HEK293 (cell line): ENCODE results near the gene ITGB1.

Source experiments
- CTCF ChIA-PET: fragments of 350-600 bp; formaldehyde crosslinking; extraction: SDS; loops from one replicate; lab custom pipeline; 2021; ENCODE audit warnings: antibody characterized with exemption; lab: Yijun Ruan, JAX
- POLR2A ChIA-PET: fragments of 300-600 bp; formaldehyde crosslinking; extraction: SDS; loops from one replicate; lab custom pipeline; 2020; ENCODE audit warnings: antibody characterized with exemption, inconsistent platforms; lab: Yijun Ruan, JAX
- H3K27ac ChIP-seq: fragments of 200-500 bp; sonication (Bioruptor generic); 2 replicates; pipeline ENCODE4 v1.5.1; 2014; ENCODE audit warnings: low read depth, low read length, control low read depth, inconsistent platforms; ENCODE audit errors: extremely low read depth
- H3K36me3 ChIP-seq, 2 experiments: fragments of 200-500 bp in 1 of 2; sonication (Bioruptor generic) in 1 of 2; 1 replicate in 1 of 2; 2 replicates in 1 of 2; pipeline ENCODE4 v1.5.1; 2014 to 2017; ENCODE audit warnings: inconsistent platforms in 2 of 2, low read length in 2 of 2; ENCODE audit not compliant: control insufficient read depth in 2 of 2, insufficient read depth in 1 of 2
- H3K4me1 ChIP-seq: fragments of 200-500 bp; sonication (Bioruptor generic); 2 replicates; pipeline ENCODE4 v1.5.1; 2014; ENCODE audit warnings: mild to moderate bottlenecking, low read length, inconsistent platforms; ENCODE audit not compliant: control insufficient read depth, insufficient read depth
- H3K4me3 ChIP-seq: 2 replicates; pipeline ENCODE4 v1.5.1; 2011; ENCODE audit warnings: low read depth, mild to moderate bottlenecking, control low read depth, low read length, moderate library complexity
- H3K9me3 ChIP-seq: fragments of 200-500 bp; sonication (Bioruptor generic); 2 replicates; pipeline ENCODE4 v1.5.1; 2014; ENCODE audit warnings: low read depth, low read length, inconsistent platforms; ENCODE audit not compliant: control insufficient read depth, insufficient read depth
- IKZF3 ChIP-seq: fragments of 450-650 bp; IDR thresholded peaks from 2 replicates; pipeline ENCODE4 v1.5.0; 2018; ENCODE audit warnings: missing biosample characterization, mild to moderate bottlenecking, missing genetic modification characterization, moderate library complexity
- MZF1 ChIP-seq: fragments of 450-650 bp; formaldehyde crosslinking; IDR thresholded peaks from 2 replicates; pipeline ENCODE4 v1.5.1; 2017; ENCODE audit warnings: missing biosample characterization, missing genetic modification characterization, borderline replicate concordance
- OSR2 ChIP-seq: fragments of 450-650 bp; formaldehyde crosslinking; IDR thresholded peaks from 2 replicates; pipeline ENCODE4 v1.5.1; 2016; ENCODE audit warnings: missing biosample characterization, missing genetic modification characterization
- SALL2 ChIP-seq: fragments of 450-650 bp; formaldehyde crosslinking; IDR thresholded peaks from 2 replicates; pipeline ENCODE4 v1.5.0; 2017; ENCODE audit warnings: missing biosample characterization, mild to moderate bottlenecking, missing genetic modification characterization, borderline replicate concordance
- WT1 ChIP-seq: fragments of 450-650 bp; formaldehyde crosslinking; IDR thresholded peaks from 2 replicates; pipeline ENCODE4 v1.5.1; 2016; ENCODE audit warnings: missing biosample characterization, missing genetic modification characterization
- ZFP37 ChIP-seq: fragments of 450-650 bp; formaldehyde crosslinking; IDR thresholded peaks from 2 replicates; pipeline ENCODE4 v1.5.1; 2016; ENCODE audit warnings: missing biosample characterization, missing genetic modification characterization
- ZNF112 ChIP-seq: fragments of 450-650 bp; formaldehyde crosslinking; IDR thresholded peaks from 2 replicates; pipeline ENCODE4 v1.5.0; 2017; ENCODE audit warnings: missing biosample characterization, missing genetic modification characterization
- ZNF202 ChIP-seq: fragments of 450-650 bp; formaldehyde crosslinking; IDR thresholded peaks from 2 replicates; pipeline ENCODE4 v1.5.1; 2016; ENCODE audit warnings: missing biosample characterization, missing genetic modification characterization, borderline replicate concordance
- ZNF350 ChIP-seq: fragments of 450-650 bp; formaldehyde crosslinking; IDR thresholded peaks from 2 replicates; pipeline ENCODE4 v1.5.0; 2017; ENCODE audit warnings: missing biosample characterization, mild to moderate bottlenecking, missing genetic modification characterization
- ZNF530 ChIP-seq: fragments of 450-650 bp; formaldehyde crosslinking; IDR thresholded peaks from 2 replicates; pipeline ENCODE4 v1.5.1; 2016; ENCODE audit warnings: low read depth, missing biosample characterization, missing genetic modification characterization
- ZNF623 ChIP-seq: fragments of 450-650 bp; formaldehyde crosslinking; IDR thresholded peaks from 2 replicates; pipeline ENCODE4 v1.5.1; 2016; ENCODE audit warnings: missing biosample characterization, missing genetic modification characterization
- ZNF660 ChIP-seq: fragments of 450-650 bp; IDR thresholded peaks from 2 replicates; pipeline ENCODE4 v1.5.1; 2018; ENCODE audit warnings: missing biosample characterization, mild to moderate bottlenecking, missing genetic modification characterization
- ZNF843 ChIP-seq: fragments of 450-650 bp; formaldehyde crosslinking; IDR thresholded peaks from 2 replicates; pipeline ENCODE4 v1.5.1; 2016; ENCODE audit warnings: missing biosample characterization, missing genetic modification characterization
- ZSCAN16 ChIP-seq: fragments of 450-650 bp; formaldehyde crosslinking; IDR thresholded peaks from 2 replicates; pipeline ENCODE4 v1.5.1; 2016; ENCODE audit warnings: missing biosample characterization, missing genetic modification characterization
- TF ChIP-seq, protein P1 (sequence below): fragments of 450-650 bp; formaldehyde crosslinking; IDR thresholded peaks from 2 replicates; pipeline ENCODE4 v1.5.1; 2017; ENCODE audit warnings: missing biosample characterization, missing genetic modification characterization
- TF ChIP-seq, protein P2 (sequence below): sonication (generic); formaldehyde crosslinking; IDR thresholded peaks from 2 replicates; pipeline ENCODE4 v1.8.1; 2022; ENCODE audit warnings: mild to moderate bottlenecking, moderate library complexity, missing genetic modification reagents
- TF ChIP-seq, protein P3 (sequence below): fragments of 450-650 bp; formaldehyde crosslinking; IDR thresholded peaks from 2 replicates; pipeline ENCODE4 v1.5.1; 2016; ENCODE audit warnings: missing biosample characterization, missing genetic modification characterization
- TF ChIP-seq, protein P4 (sequence below): fragments of 450-650 bp; formaldehyde crosslinking; IDR thresholded peaks from 2 replicates; pipeline ENCODE4 v1.5.1; 2016; ENCODE audit warnings: missing biosample characterization, missing genetic modification characterization
- TF ChIP-seq, protein P5 (sequence below): fragments of 450-650 bp; formaldehyde crosslinking; IDR thresholded peaks from 2 replicates; pipeline ENCODE4 v1.5.1; 2017; ENCODE audit warnings: missing biosample characterization, missing genetic modification characterization
- TF ChIP-seq, protein P6 (sequence below): fragments of 450-650 bp; formaldehyde crosslinking; conservative IDR thresholded peaks from 2 replicates; pipeline ENCODE4 v1.5.1; 2016; ENCODE audit warnings: low read depth, missing biosample characterization, missing genetic modification characterization

Gene ITGB1

DNA sequence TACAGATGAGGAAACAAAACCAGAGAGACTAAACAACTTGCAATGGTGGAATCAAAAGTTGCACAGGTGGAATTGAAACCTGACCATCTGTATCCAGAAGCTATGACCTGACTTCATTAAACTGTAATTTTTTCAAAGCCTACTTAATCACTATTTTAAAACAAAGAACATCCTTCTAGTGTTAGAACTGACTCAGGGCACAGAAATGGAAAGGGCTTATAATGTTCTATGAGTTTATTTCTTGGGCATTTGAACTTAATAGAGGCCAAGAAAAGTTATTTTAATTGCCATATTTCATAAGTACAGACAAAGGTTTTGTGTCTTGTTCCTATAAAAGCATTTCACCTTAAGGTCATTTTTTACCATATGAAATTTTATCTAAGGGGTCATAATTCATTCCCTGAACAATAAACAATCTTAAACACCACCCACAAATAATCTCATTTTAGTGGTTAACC, 8.8 kb downstream of the ITGB1 start:
- H3K4me1 ChIP-seq, result peaks cover 31% of the 10 kb centered on the region
- ChIA-PET CTCF (no interaction called here), POLR2A (no interaction called here)
- TF ChIP-seq, protein P1, sequence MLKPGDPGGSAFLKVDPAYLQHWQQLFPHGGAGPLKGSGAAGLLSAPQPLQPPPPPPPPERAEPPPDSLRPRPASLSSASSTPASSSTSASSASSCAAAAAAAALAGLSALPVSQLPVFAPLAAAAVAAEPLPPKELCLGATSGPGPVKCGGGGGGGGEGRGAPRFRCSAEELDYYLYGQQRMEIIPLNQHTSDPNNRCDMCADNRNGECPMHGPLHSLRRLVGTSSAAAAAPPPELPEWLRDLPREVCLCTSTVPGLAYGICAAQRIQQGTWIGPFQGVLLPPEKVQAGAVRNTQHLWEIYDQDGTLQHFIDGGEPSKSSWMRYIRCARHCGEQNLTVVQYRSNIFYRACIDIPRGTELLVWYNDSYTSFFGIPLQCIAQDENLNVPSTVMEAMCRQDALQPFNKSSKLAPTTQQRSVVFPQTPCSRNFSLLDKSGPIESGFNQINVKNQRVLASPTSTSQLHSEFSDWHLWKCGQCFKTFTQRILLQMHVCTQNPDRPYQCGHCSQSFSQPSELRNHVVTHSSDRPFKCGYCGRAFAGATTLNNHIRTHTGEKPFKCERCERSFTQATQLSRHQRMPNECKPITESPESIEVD (tag by site-specific recombination), result peak; percentile 52; the same call in 1 of the 2 replicates
- TF ChIP-seq ZNF843 (tag by site-specific recombination), result no peak
- no peak overlapping the region for H3K4me3 ChIP-seq
- no peak overlapping the region for H3K27ac ChIP-seq
- H3K9me3 ChIP-seq, result no peaks in the 10 kb centered on the region
- no peaks in the 10 kb centered on the region for H3K36me3 ChIP-seq

DNA sequence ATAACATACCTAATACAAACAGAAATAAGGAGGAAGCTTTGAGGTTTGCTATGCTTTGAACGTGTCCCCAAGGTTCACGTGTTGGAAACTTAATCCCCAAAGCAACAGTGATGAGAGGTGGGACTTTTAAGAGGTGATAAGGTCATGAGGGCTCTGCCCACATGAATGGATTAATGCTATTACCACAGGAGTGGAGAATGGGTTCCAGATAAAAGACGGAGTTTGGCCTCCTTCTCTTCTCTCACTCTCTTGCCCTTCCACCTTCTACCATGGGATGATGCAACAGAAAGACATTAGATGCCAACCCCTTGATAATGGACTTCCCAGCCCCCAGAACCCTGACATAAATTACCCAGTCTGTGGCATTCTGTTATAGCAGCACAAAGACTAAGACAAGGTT, 9.6 kb downstream of the ITGB1 start:
- H3K4me1 ChIP-seq, result peaks cover 31% of the 10 kb centered on the region
- CTCF ChIA-PET, result no interaction called here
- H3K4me3 ChIP-seq, result no peak overlapping the region
- H3K9me3 ChIP-seq, result no peaks in the 10 kb centered on the region
- POLR2A ChIA-PET, result no interaction called here
- no peaks in the 10 kb centered on the region for H3K36me3 ChIP-seq
- no peak overlapping the region for H3K27ac ChIP-seq
- TF ChIP-seq ZSCAN16 (tag by site-specific recombination), result no peak
- TF ChIP-seq, protein P2, sequence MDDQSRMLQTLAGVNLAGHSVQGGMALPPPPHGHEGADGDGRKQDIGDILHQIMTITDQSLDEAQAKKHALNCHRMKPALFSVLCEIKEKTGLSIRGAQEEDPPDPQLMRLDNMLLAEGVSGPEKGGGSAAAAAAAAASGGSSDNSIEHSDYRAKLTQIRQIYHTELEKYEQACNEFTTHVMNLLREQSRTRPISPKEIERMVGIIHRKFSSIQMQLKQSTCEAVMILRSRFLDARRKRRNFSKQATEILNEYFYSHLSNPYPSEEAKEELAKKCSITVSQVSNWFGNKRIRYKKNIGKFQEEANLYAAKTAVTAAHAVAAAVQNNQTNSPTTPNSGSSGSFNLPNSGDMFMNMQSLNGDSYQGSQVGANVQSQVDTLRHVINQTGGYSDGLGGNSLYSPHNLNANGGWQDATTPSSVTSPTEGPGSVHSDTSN (CRISPR knock-in tag), result no peak
- TF ChIP-seq, protein P3, sequence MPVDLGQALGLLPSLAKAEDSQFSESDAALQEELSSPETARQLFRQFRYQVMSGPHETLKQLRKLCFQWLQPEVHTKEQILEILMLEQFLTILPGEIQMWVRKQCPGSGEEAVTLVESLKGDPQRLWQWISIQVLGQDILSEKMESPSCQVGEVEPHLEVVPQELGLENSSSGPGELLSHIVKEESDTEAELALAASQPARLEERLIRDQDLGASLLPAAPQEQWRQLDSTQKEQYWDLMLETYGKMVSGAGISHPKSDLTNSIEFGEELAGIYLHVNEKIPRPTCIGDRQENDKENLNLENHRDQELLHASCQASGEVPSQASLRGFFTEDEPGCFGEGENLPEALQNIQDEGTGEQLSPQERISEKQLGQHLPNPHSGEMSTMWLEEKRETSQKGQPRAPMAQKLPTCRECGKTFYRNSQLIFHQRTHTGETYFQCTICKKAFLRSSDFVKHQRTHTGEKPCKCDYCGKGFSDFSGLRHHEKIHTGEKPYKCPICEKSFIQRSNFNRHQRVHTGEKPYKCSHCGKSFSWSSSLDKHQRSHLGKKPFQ (tag by site-specific recombination), result no peak
- TF ChIP-seq, protein P4, sequence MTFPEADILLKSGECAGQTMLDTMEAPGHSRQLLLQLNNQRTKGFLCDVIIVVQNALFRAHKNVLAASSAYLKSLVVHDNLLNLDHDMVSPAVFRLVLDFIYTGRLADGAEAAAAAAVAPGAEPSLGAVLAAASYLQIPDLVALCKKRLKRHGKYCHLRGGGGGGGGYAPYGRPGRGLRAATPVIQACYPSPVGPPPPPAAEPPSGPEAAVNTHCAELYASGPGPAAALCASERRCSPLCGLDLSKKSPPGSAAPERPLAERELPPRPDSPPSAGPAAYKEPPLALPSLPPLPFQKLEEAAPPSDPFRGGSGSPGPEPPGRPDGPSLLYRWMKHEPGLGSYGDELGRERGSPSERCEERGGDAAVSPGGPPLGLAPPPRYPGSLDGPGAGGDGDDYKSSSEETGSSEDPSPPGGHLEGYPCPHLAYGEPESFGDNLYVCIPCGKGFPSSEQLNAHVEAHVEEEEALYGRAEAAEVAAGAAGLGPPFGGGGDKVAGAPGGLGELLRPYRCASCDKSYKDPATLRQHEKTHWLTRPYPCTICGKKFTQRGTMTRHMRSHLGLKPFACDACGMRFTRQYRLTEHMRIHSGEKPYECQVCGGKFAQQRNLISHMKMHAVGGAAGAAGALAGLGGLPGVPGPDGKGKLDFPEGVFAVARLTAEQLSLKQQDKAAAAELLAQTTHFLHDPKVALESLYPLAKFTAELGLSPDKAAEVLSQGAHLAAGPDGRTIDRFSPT (tag by site-specific recombination), result peak; percentile 38; the same call in 1 of the 2 replicates
- TF ChIP-seq ZNF350 (tag by site-specific recombination), result no peak
- peak; percentile 78 for TF ChIP-seq WT1
- TF ChIP-seq ZNF623 (tag by site-specific recombination), result 0 out of 2 replicates have a peak, but pooled peaks have one; percentile 13
- TF ChIP-seq, protein P5, sequence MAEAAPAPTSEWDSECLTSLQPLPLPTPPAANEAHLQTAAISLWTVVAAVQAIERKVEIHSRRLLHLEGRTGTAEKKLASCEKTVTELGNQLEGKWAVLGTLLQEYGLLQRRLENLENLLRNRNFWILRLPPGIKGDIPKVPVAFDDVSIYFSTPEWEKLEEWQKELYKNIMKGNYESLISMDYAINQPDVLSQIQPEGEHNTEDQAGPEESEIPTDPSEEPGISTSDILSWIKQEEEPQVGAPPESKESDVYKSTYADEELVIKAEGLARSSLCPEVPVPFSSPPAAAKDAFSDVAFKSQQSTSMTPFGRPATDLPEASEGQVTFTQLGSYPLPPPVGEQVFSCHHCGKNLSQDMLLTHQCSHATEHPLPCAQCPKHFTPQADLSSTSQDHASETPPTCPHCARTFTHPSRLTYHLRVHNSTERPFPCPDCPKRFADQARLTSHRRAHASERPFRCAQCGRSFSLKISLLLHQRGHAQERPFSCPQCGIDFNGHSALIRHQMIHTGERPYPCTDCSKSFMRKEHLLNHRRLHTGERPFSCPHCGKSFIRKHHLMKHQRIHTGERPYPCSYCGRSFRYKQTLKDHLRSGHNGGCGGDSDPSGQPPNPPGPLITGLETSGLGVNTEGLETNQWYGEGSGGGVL (tag by site-specific recombination), result peak; percentile 77
- TF ChIP-seq ZNF112 (tag by site-specific recombination), result no peak
- peak; percentile 78 for TF ChIP-seq IKZF3
- no peak for TF ChIP-seq SALL2 (tag by site-specific recombination)
- TF ChIP-seq, protein P6, sequence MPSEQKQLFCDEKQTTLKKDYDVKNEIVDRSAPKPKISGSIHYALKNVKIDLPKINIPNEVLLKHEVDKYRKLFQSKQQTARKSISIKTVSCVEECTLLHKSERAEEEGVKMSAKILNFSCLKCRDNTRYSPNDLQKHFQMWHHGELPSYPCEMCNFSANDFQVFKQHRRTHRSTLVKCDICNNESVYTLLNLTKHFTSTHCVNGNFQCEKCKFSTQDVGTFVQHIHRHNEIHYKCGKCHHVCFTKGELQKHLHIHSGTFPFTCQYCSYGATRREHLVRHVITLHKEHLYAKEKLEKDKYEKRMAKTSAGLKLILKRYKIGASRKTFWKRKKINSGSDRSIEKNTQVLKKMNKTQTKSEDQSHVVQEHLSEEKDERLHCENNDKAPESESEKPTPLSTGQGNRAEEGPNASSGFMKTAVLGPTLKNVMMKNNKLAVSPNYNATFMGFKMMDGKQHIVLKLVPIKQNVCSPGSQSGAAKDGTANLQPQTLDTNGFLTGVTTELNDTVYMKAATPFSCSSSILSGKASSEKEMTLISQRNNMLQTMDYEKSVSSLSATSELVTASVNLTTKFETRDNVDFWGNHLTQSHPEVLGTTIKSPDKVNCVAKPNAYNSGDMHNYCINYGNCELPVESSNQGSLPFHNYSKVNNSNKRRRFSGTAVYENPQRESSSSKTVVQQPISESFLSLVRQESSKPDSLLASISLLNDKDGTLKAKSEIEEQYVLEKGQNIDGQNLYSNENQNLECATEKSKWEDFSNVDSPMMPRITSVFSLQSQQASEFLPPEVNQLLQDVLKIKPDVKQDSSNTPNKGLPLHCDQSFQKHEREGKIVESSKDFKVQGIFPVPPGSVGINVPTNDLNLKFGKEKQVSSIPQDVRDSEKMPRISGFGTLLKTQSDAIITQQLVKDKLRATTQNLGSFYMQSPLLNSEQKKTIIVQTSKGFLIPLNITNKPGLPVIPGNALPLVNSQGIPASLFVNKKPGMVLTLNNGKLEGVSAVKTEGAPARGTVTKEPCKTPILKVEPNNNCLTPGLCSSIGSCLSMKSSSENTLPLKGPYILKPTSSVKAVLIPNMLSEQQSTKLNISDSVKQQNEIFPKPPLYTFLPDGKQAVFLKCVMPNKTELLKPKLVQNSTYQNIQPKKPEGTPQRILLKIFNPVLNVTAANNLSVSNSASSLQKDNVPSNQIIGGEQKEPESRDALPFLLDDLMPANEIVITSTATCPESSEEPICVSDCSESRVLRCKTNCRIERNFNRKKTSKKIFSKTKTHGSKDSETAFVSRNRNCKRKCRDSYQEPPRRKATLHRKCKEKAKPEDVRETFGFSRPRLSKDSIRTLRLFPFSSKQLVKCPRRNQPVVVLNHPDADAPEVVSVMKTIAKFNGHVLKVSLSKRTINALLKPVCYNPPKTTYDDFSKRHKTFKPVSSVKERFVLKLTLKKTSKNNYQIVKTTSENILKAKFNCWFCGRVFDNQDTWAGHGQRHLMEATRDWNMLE (tag by site-specific recombination), result peak; percentile 51; the same call in 1 of the 2 replicates
- TF ChIP-seq OSR2, result peak; percentile 78
- peak; percentile 84 for TF ChIP-seq MZF1 (tag by site-specific recombination)
- TF ChIP-seq ZFP37 (tag by site-specific recombination), result no peak
- no peak for TF ChIP-seq ZNF530 (tag by site-specific recombination)
- TF ChIP-seq ZNF660 (tag by site-specific recombination), result peak; percentile 41; the same call in 1 of the 2 replicates
- TF ChIP-seq ZNF202, result no peak
